ENCODE measurements around the gene ZNF329.
A peak's percentile ranks its signal among the peaks of the same experiment; 100 is the strongest.

ZNF329 gene

DNA sequence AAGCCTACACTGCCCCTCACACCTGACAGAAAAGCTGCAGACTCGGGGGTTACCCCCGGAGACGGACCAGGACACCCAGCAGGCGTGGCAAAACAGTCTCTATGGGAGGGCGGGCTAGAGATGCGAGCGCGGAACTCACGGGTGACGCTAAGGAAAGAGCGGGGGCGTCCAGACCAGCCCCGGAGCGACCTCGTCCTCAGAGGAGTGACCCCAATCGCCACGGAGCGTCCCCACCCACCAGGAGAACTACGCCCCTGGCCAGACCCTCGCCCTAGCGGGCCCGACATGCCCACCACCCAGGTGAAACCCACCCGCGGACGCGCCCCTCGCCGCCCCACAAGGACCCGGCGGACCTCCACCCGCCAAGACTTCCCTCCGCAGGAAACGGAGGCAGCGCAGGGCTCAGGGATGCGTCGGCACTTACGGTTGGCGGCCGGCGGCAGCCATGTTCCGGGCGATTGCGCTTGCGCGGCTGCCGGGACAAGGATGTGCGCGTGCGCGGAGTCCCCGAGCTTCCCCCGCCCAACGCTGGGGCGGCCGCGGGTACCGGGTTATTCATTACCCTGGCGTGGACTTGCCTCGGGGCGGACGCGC lies at the start of gene ZNF329:
TSS of gene ZNF329 (minus strand) at position 462 of the 594 bp plus-strand sequence. CDS start 21,286 bp downstream, outside the sequence.
- peaks cover 17 to 23% of the 10 kb centered on the region in 2 donors for H3K9me3 ChIP-seq (ENCODE audit: control insufficient read depth in 1 of 2, low read length in 2 of 2)
- peaks cover 10 to 15% of the 10 kb centered on the region in 2 donors for H3K4me1 ChIP-seq (ENCODE audit: control insufficient read depth in 1 of 2, insufficient read depth in 2 of 2, low read length in 2 of 2)
- H3K27ac ChIP-seq (ENCODE audit: low read depth, low read length): peak within 1 kb of the TSS; percentile 63
- peak within 1 kb of the TSS; percentile 88 to 98 for H3K4me3 ChIP-seq (ENCODE audit: low read depth in 1 of 2, low read length in 2 of 2)
- no peaks in the 10 kb centered on the region for H3K27me3 ChIP-seq (ENCODE audit: control insufficient read depth in 1 of 2, insufficient read depth in 2 of 2, low read length in 2 of 2)
- peak within 1 kb of the TSS; percentile 89 to 91 for H3K9ac ChIP-seq (ENCODE audit: low read depth in 1 of 2, low read length in 2 of 2)
- H3K36me3 ChIP-seq (ENCODE audit: control insufficient read depth in 1 of 2, insufficient read depth in 2 of 2, low read length in 2 of 2): no peaks in the 10 kb centered on the region

DNA sequence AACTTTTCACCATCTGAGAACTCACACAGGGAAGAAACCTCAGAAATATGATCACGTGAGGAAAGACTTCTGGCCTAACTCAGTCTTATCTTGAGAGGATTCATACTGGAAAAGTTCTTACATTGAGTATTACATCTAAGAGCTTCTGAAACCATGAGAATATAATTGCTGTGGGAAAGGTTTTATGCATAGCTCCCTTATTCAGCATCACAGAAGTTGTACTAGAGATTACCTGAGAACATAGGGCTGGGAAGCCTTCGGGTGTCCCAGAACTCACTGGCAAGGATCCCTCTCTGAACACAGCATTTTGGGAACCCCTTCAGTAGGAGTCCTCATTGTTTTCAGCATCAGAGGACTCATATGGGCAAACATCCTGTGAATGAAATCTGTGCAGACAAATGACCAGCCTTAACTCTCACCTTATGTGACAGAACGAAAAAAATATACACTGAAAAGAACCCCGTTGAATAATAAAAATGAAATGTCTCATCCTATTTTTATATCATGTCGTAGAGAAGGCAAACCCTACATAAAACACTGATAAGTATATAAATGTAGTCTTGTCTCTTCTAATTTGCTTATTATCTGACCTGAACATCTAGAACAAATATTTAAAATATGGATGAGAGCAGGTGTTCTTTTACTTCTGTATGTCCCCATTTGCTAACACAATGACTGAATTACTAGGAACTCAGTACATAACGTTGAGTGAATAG lies 46.5 kb upstream of the ZNF329 start:
- H3K4me1 ChIP-seq (ENCODE audit: control insufficient read depth in 1 of 2, insufficient read depth in 2 of 2, low read length in 2 of 2): no peaks in the 10 kb centered on the region
- no peak overlapping the region for H3K9ac ChIP-seq (ENCODE audit: low read depth in 1 of 2, low read length in 2 of 2)
- peaks cover 62 to 78% of the 10 kb centered on the region in 2 donors for H3K36me3 ChIP-seq (ENCODE audit: control insufficient read depth in 1 of 2, insufficient read depth in 2 of 2, low read length in 2 of 2)
- H3K27me3 ChIP-seq (ENCODE audit: control insufficient read depth in 1 of 2, insufficient read depth in 2 of 2, low read length in 2 of 2): no peaks in the 10 kb centered on the region
- H3K27ac ChIP-seq (ENCODE audit: low read depth, low read length): no peak overlapping the region
- peak overlapping the region in 1 of 2 donors; percentile 18 for H3K4me3 ChIP-seq (ENCODE audit: low read depth in 1 of 2, low read length in 2 of 2)
- H3K9me3 ChIP-seq (ENCODE audit: control insufficient read depth in 1 of 2, low read length in 2 of 2): peaks cover 87 to 93% of the 10 kb centered on the region in 2 donors

DNA sequence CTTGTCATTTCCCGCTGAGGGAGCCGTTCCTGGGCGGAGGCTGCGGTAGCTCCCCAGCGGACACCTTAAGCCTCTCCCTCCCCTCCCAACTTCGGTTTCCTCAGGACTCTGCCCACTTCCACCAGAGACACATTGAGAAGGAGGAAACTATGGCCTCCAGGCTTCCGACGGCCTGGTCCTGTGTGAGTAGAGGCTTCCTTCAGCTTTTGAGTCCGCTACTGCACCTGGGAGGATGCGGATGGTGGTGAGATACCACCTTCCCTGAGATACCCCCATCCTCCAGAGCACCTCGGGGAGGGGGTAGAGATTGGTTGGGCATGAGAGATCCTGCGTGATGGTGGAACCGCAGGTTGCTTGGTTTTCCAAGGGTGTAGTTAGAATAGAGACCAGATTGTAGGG lies 33.2 kb upstream of the ZNF329 start:
- Histone ChIP-seq H3K9me3 (ENCODE audit: control insufficient read depth in 1 of 2, low read length in 2 of 2) (peaks cover 55 to 69% of the 10 kb centered on the region in 2 donors), H3K36me3 (ENCODE audit: control insufficient read depth in 1 of 2, insufficient read depth in 2 of 2, low read length in 2 of 2) (peaks cover 28 to 29% of the 10 kb centered on the region in 2 donors), H3K9ac (ENCODE audit: low read depth in 1 of 2, low read length in 2 of 2) (peak overlapping the region; percentile 54 to 85), H3K4me3 (ENCODE audit: low read depth in 1 of 2, low read length in 2 of 2) (peak overlapping the region; percentile 98), H3K27me3 (ENCODE audit: control insufficient read depth in 1 of 2, insufficient read depth in 2 of 2, low read length in 2 of 2) (no peaks in the 10 kb centered on the region), H3K4me1 (ENCODE audit: control insufficient read depth in 1 of 2, insufficient read depth in 2 of 2, low read length in 2 of 2) (peaks cover 4% of the 10 kb centered on the region in 2 donors), H3K27ac (ENCODE audit: low read depth, low read length) (peak overlapping the region; percentile 11)

DNA sequence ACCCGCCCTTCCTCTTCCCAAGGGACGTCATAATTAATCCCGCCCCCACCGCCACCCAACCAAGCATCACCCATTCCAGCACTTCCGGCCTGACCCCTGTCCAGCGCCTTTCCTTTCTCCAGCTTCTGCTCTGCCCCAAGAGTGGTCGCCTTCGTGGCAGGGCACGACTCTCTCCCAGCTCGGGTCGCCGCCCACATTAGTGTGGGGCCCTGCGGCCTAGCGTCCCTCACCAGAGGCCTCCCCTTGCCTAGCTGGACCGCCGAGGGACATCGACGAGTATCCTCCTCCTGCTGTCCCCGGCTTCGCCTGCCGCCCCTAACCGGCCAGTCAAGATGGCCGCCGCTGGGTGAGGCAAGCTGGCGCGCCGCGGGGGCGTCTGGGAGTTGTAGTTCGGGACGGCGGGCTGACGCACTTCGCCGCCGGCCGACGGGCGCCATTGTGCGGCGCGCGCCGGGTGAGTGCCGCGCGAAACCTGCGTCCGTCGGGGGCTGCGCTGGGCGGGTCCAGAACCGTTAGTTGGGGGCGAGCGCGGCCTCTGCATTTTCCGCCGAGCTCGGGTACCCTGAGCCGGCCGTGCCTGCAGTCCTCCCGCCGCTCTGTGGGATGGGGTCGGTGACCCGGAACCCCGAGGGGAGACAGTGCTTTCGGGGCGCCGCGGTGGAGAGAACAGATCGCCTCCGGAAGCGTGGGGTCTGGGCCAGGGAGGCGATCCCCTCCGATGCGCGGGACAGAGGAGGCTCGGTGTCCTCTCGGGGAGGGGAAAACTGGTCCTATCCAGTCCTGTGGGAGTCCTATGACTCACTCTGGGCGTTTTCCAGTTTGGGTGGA lies 32.6 kb upstream of the ZNF329 start, which contains the start of gene ZNF274:
TSS of gene ZNF274 (plus strand) at position 73 of the 828 bp plus-strand sequence. CDS start 905 bp downstream, outside the sequence.
- peak within 1 kb of the TSS; percentile 54 to 85 for H3K9ac ChIP-seq (ENCODE audit: low read depth in 1 of 2, low read length in 2 of 2)
- peaks cover 4% of the 10 kb centered on the region in 2 donors for H3K4me1 ChIP-seq (ENCODE audit: control insufficient read depth in 1 of 2, insufficient read depth in 2 of 2, low read length in 2 of 2)
- H3K27ac ChIP-seq (ENCODE audit: low read depth, low read length): peak within 1 kb of the TSS; percentile 100
- H3K4me3 ChIP-seq (ENCODE audit: low read depth in 1 of 2, low read length in 2 of 2): peak within 1 kb of the TSS; percentile 98
- peaks cover 58 to 74% of the 10 kb centered on the region in 2 donors for H3K9me3 ChIP-seq (ENCODE audit: control insufficient read depth in 1 of 2, low read length in 2 of 2)
- no peaks in the 10 kb centered on the region for H3K27me3 ChIP-seq (ENCODE audit: control insufficient read depth in 1 of 2, insufficient read depth in 2 of 2, low read length in 2 of 2)
- H3K36me3 ChIP-seq (ENCODE audit: control insufficient read depth in 1 of 2, insufficient read depth in 2 of 2, low read length in 2 of 2): peaks cover 26 to 31% of the 10 kb centered on the region in 2 donors

DNA sequence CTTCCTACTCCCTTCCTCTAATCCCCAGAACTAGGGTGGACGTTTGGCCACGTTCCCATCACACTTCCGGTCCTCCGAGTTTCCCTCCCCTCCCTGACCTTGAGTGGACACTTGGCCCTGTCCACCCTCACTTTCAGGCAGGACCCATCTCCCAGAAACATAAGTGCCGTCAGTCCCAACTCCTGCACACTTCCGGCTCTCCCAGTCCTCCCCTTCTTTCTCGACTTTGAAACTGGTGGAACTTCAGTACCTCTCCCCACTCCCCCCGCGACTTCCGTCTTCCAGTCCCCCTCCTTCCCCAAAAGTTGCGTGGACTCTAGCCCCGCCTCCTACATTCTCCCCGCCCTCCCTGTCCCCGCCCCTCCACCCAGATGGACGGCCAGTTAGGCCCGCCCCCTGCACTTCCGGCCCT lies 32.0 kb upstream of the ZNF329 start:
- H3K9me3 ChIP-seq (ENCODE audit: control insufficient read depth in 1 of 2, low read length in 2 of 2): peaks cover 60 to 75% of the 10 kb centered on the region in 2 donors

DNA sequence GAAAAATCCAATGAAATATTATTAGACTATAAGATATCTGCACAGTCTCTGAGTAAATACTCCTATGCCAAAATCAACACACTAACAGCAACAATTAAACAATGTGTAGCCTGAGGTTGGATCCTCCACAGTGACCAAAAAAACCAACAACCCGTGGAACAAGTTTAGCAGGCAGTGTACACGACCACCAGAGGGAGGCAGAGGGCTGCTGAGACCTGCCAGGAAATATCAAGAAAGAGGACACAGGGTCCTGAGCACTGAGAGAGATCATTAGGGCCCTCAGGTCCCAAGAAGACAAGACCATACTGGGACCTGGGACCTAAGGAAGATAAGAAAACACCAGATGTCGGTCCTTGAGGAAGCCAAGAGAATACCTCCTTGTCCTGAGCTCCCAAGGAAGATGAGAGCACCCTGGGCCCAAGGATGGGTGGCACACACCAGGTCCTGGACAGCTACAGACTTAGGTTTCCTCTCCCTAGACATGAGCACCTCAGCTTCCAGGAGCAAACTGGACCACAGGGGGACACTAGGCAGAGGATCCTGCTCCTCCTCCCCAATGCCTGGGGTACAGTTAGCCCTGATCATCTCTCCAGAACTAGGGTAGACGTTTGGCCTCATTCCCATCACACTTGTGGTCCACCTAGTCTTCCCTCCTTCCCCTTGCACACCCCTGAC lies 31.4 kb upstream of the ZNF329 start:
- Histone ChIP-seq H3K27me3 (ENCODE audit: control insufficient read depth in 1 of 2, insufficient read depth in 2 of 2, low read length in 2 of 2) (no peaks in the 10 kb centered on the region), H3K4me3 (ENCODE audit: low read depth in 1 of 2, low read length in 2 of 2) (peak overlapping the region; percentile 98), H3K36me3 (ENCODE audit: control insufficient read depth in 1 of 2, insufficient read depth in 2 of 2, low read length in 2 of 2) (peaks cover 21 to 22% of the 10 kb centered on the region in 2 donors), H3K9ac (ENCODE audit: low read depth in 1 of 2, low read length in 2 of 2) (no peak overlapping the region), H3K27ac (ENCODE audit: low read depth, low read length) (peak overlapping the region; percentile 53), H3K4me1 (ENCODE audit: control insufficient read depth in 1 of 2, insufficient read depth in 2 of 2, low read length in 2 of 2) (peaks cover 4% of the 10 kb centered on the region in 2 donors), H3K9me3 (ENCODE audit: control insufficient read depth in 1 of 2, low read length in 2 of 2) (peaks cover 60 to 76% of the 10 kb centered on the region in 2 donors)

More for the DNA sequence above, 32.0 kb upstream of the ZNF329 start:
- Histone ChIP-seq H3K4me1 (ENCODE audit: control insufficient read depth in 1 of 2, insufficient read depth in 2 of 2, low read length in 2 of 2) (peaks cover 4% of the 10 kb centered on the region in 2 donors), H3K36me3 (ENCODE audit: control insufficient read depth in 1 of 2, insufficient read depth in 2 of 2, low read length in 2 of 2) (peaks cover 25 to 28% of the 10 kb centered on the region in 2 donors), H3K27me3 (ENCODE audit: control insufficient read depth in 1 of 2, insufficient read depth in 2 of 2, low read length in 2 of 2) (no peaks in the 10 kb centered on the region), H3K4me3 (ENCODE audit: low read depth in 1 of 2, low read length in 2 of 2) (peak overlapping the region; percentile 98), H3K27ac (ENCODE audit: low read depth, low read length) (peak overlapping the region; percentile 100), H3K9ac (ENCODE audit: low read depth in 1 of 2, low read length in 2 of 2) (peak overlapping the region in 1 of 2 donors; percentile 54)

DNA sequence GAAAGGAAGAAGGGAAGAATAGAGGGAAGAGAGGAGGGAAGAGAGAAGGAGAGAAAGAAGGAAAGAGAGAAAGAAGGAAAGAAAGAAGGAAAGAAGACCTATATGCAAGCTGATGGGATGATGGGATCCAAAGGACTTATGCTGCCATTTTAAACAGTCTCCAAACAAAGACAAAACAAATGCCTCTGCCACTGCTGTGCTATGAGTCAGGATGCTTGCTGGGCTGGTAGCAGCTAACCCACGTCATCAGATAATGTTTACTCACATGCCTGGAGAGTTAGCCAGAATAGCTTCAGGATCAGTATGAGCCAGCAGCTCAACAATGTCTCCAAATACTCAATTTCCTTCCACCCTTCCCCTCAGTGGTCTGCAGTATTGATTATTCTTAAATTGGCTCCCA lies 20.3 kb upstream of the ZNF329 start:
- Histone ChIP-seq H3K4me1 (ENCODE audit: control insufficient read depth in 1 of 2, insufficient read depth in 2 of 2, low read length in 2 of 2) (no peaks in the 10 kb centered on the region), H3K9me3 (ENCODE audit: control insufficient read depth in 1 of 2, low read length in 2 of 2) (peaks cover 56 to 70% of the 10 kb centered on the region in 2 donors), H3K27ac (ENCODE audit: low read depth, low read length) (no peak overlapping the region), H3K36me3 (ENCODE audit: control insufficient read depth in 1 of 2, insufficient read depth in 2 of 2, low read length in 2 of 2) (no peaks in the 10 kb centered on the region), H3K9ac (ENCODE audit: low read depth in 1 of 2, low read length in 2 of 2) (no peak overlapping the region), H3K27me3 (ENCODE audit: control insufficient read depth in 1 of 2, insufficient read depth in 2 of 2, low read length in 2 of 2) (no peaks in the 10 kb centered on the region), H3K4me3 (ENCODE audit: low read depth in 1 of 2, low read length in 2 of 2) (no peak overlapping the region)

DNA sequence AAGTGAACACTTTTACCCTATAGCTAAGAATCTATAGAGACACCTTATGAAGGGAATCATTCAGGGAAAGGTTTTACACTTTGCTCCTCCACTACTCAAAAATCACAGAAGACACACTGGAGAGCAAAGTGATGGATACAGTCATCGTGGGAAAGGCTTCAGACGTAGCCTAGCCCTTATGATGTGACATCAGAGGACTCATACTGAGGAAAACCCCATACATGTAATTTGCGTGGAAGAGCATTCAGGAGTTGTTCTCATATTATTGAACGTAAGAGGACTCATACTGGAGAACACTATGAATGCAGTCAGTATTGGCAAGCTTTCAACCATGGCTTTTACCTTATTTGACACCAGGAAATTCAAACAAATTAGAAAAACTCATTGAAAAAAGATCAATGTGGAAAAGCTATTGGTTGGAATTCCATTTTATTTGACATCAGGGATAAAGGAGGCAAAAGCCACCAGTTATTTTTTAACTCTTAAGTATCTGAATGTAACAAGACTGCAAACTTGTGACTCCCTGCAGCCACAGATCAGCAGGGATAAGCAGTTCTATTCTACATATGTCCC lies 16.2 kb upstream of the ZNF329 start:
- Histone ChIP-seq H3K27ac (ENCODE audit: low read depth, low read length) (no peak overlapping the region), H3K27me3 (ENCODE audit: control insufficient read depth in 1 of 2, insufficient read depth in 2 of 2, low read length in 2 of 2) (no peaks in the 10 kb centered on the region), H3K9ac (ENCODE audit: low read depth in 1 of 2, low read length in 2 of 2) (no peak overlapping the region), H3K36me3 (ENCODE audit: control insufficient read depth in 1 of 2, insufficient read depth in 2 of 2, low read length in 2 of 2) (no peaks in the 10 kb centered on the region), H3K9me3 (ENCODE audit: control insufficient read depth in 1 of 2, low read length in 2 of 2) (peaks cover 54 to 69% of the 10 kb centered on the region in 2 donors), H3K4me3 (ENCODE audit: low read depth in 1 of 2, low read length in 2 of 2) (peak overlapping the region in 1 of 2 donors; percentile 19), H3K4me1 (ENCODE audit: control insufficient read depth in 1 of 2, insufficient read depth in 2 of 2, low read length in 2 of 2) (no peaks in the 10 kb centered on the region)

DNA sequence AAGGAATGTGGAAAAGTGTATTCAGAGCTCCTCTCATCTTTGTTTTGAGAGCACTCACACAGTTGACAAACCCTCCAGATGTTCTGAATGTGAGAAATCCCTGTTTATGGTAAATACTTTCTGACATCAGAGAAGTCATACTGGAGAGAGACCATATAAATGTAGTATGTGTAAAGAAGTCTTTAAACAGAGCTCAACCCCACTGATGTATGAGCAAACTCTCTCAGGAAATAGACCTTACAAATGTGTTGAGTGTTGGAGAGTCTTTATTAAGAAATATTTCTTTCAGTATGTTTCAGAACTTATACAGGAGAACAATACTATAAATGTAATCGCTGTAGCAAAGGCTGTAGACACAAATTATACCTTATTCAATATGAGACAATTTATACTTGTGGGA lies 15.7 kb upstream of the ZNF329 start:
- Histone ChIP-seq H3K9ac (ENCODE audit: low read depth in 1 of 2, low read length in 2 of 2) (no peak overlapping the region), H3K4me1 (ENCODE audit: control insufficient read depth in 1 of 2, insufficient read depth in 2 of 2, low read length in 2 of 2) (no peaks in the 10 kb centered on the region), H3K9me3 (ENCODE audit: control insufficient read depth in 1 of 2, low read length in 2 of 2) (peaks cover 57 to 72% of the 10 kb centered on the region in 2 donors), H3K4me3 (ENCODE audit: low read depth in 1 of 2, low read length in 2 of 2) (peak overlapping the region in 1 of 2 donors; percentile 19), H3K27ac (ENCODE audit: low read depth, low read length) (no peak overlapping the region), H3K36me3 (ENCODE audit: control insufficient read depth in 1 of 2, insufficient read depth in 2 of 2, low read length in 2 of 2) (no peaks in the 10 kb centered on the region), H3K27me3 (ENCODE audit: control insufficient read depth in 1 of 2, insufficient read depth in 2 of 2, low read length in 2 of 2) (no peaks in the 10 kb centered on the region)
